HFFc6 (cell line): ENCODE data around the gene SPEN. TPM values are rescaled to one million over a fixed set of nuclear protein-coding genes. Genes with fewer than 3 reads are reported as not detected.

Experiments used
- DNase-seq: peaks from one replicate; pipeline ENCODE4 v3.0.0-alpha.2; 2018
- H3K27ac Mint-ChIP-seq: 2 replicates; pipeline ENCODE4 v1.8.0; 2020; ENCODE audit warnings: mild to moderate bottlenecking, mixed read lengths
- H3K27me3 Mint-ChIP-seq: 2 replicates; pipeline ENCODE4 v1.8.0; 2021; ENCODE audit warnings: mild to moderate bottlenecking, moderate library complexity, mixed read lengths; ENCODE audit not compliant: insufficient read depth
- H3K36me3 Mint-ChIP-seq: 2 replicates; pipeline ENCODE4 v1.8.0; 2021; ENCODE audit warnings: low read depth, mixed read lengths
- H3K4me1 Mint-ChIP-seq: 2 replicates; pipeline ENCODE4 v1.8.0; 2020; ENCODE audit warnings: low read depth, mixed read lengths
- H3K4me3 Mint-ChIP-seq: 2 replicates; pipeline ENCODE4 v1.8.0; 2020; ENCODE audit warnings: mild to moderate bottlenecking, moderate library complexity, mixed read lengths
- H3K9me3 Mint-ChIP-seq: 2 replicates; pipeline ENCODE4 v1.8.0; 2020; ENCODE audit warnings: mild to moderate bottlenecking, mixed read lengths
- total RNA-seq, 6 experiments: library from RNA; stranded (reverse); fragmentation: NEBNext Ultra II Directional; extraction: Animal tissue kit (Norgen Biotek cat#: 25700); gene quantifications; 2 replicates in 1 of 6; 3 replicates in 5 of 6; pipeline ENCODE4 v1.2.3, GENCODE V29; 2021
- TF ChIP-seq, protein P1 (sequence below): fragments of 200-600 bp; sonication (generic); IDR thresholded peaks from 2 replicates; pipeline ENCODE4 v1.5.0; 2021; ENCODE audit warnings: antibody characterized with exemption, mild to moderate bottlenecking

SPEN gene
- total RNA-seq, 6 experiments from 2014 or later: 25.7 to 30.2 (median 27.6) TPM

DNA sequence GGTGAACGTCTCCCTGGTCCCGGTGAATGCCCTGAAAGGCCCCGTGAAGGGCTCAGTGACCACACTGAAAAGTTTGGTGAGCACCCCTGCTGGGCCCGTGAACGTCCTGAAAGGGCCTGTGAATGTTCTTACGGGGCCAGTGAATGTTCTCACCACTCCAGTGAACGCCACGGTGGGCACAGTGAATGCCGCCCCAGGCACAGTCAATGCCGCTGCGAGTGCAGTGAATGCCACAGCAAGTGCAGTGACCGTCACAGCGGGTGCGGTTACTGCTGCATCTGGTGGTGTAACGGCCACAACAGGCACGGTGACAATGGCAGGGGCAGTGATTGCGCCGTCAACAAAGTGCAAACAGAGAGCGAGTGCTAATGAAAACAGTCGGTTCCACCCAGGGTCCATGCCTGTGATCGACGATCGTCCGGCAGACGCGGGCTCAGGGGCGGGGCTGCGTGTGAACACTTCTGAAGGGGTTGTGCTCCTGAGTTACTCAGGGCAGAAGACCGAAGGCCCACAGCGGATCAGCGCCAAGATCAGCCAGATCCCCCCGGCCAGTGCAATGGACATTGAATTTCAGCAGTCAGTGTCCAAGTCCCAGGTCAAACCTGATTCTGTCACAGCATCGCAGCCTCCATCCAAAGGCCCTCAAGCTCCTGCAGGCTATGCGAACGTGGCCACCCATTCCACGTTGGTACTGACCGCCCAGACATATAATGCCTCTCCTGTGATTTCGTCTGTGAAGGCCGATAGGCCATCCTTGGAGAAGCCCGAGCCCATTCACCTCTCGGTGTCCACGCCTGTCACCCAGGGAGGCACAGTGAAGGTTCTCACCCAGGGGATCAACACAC is 86.9 kb downstream of the SPEN start:
- no peak overlapping the region for H3K27ac Mint-ChIP-seq
- no peak for DNase-seq
- TF ChIP-seq, protein P1, sequence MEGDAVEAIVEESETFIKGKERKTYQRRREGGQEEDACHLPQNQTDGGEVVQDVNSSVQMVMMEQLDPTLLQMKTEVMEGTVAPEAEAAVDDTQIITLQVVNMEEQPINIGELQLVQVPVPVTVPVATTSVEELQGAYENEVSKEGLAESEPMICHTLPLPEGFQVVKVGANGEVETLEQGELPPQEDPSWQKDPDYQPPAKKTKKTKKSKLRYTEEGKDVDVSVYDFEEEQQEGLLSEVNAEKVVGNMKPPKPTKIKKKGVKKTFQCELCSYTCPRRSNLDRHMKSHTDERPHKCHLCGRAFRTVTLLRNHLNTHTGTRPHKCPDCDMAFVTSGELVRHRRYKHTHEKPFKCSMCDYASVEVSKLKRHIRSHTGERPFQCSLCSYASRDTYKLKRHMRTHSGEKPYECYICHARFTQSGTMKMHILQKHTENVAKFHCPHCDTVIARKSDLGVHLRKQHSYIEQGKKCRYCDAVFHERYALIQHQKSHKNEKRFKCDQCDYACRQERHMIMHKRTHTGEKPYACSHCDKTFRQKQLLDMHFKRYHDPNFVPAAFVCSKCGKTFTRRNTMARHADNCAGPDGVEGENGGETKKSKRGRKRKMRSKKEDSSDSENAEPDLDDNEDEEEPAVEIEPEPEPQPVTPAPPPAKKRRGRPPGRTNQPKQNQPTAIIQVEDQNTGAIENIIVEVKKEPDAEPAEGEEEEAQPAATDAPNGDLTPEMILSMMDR: no peak
- H3K4me3 Mint-ChIP-seq: no peak overlapping the region
- H3K27me3 Mint-ChIP-seq: peaks cover 16% of the 10 kb centered on the region
- H3K36me3 Mint-ChIP-seq: peaks cover 63% of the 10 kb centered on the region
- peaks cover 20% of the 10 kb centered on the region for H3K4me1 Mint-ChIP-seq
- no peaks in the 10 kb centered on the region for H3K9me3 Mint-ChIP-seq

DNA sequence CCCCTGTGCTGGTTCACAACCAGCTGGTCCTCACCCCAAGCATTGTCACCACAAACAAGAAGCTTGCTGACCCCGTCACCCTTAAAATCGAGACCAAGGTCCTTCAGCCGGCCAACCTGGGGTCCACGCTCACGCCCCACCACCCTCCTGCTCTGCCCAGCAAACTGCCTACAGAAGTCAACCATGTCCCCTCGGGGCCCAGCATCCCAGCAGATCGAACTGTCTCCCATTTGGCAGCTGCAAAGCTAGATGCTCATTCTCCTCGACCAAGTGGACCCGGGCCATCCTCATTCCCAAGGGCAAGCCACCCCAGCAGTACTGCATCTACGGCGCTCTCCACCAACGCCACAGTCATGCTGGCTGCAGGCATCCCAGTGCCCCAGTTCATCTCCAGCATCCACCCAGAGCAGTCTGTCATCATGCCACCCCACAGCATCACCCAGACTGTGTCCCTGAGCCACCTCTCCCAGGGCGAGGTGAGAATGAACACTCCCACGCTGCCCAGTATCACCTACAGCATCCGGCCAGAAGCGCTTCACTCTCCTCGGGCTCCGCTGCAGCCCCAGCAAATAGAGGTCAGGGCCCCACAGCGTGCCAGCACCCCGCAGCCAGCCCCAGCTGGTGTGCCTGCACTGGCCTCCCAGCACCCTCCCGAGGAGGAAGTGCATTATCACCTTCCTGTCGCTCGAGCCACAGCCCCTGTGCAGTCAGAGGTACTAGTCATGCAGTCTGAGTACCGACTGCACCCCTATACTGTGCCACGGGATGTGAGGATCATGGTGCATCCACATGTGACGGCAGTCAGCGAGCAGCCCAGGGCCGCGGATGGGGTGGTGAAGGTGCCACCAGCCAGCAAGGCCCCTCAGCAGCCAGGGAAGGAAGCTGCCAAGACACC is 87.8 kb downstream of the SPEN start:
- Mint-ChIP-seq H3K4me3 (no peak overlapping the region), H3K9me3 (no peaks in the 10 kb centered on the region), H3K4me1 (peaks cover 28% of the 10 kb centered on the region), H3K27ac (peak overlapping the region; percentile 1; the same call in 1 of the 2 replicates), H3K36me3 (peaks cover 62% of the 10 kb centered on the region), H3K27me3 (peaks cover 16% of the 10 kb centered on the region)
- no peak for DNase-seq
- TF ChIP-seq, protein P1: no peak

DNA sequence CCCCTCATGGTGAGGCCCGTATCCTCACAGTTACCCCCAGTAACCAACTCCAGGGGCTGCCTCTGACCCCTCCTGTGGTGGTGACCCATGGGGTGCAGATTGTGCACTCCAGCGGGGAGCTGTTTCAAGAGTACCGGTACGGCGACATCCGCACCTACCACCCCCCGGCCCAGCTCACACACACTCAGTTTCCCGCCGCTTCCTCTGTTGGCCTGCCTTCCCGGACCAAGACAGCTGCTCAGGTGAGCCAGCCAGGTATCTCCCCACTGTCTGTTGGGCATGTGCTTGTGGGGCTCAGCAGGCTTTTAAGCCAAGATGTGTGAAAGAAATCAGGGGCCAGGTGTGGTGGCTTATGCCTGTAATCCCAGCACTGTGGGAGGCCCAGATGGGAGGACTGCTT is 88.5 kb downstream of the SPEN start:
- Mint-ChIP-seq H3K4me1 (peaks cover 32% of the 10 kb centered on the region), H3K9me3 (no peaks in the 10 kb centered on the region), H3K4me3 (no peak overlapping the region), H3K27me3 (peaks cover 16% of the 10 kb centered on the region), H3K27ac (no peak overlapping the region), H3K36me3 (peaks cover 57% of the 10 kb centered on the region)
- DNase-seq: no peak
- TF ChIP-seq, protein P1: no peak

DNA sequence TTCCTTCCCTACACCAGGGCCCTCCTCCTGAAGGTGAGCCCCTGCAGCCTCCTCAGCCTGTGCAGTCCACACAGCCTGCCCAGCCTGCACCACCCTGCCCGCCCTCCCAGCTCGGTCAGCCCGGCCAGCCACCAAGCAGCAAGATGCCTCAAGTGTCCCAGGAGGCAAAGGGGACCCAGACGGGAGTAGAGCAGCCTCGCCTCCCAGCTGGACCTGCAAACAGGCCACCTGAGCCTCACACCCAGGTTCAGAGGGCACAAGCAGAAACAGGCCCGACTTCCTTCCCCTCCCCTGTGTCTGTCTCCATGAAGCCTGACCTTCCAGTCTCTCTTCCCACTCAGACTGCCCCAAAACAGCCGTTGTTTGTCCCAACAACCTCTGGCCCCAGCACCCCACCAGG is 89.6 kb downstream of the SPEN start:
- Mint-ChIP-seq H3K4me1 (peaks cover 32% of the 10 kb centered on the region), H3K27ac (peak overlapping the region; percentile 87), H3K4me3 (no peak overlapping the region), H3K27me3 (peaks cover 16% of the 10 kb centered on the region), H3K36me3 (peaks cover 47% of the 10 kb centered on the region), H3K9me3 (no peaks in the 10 kb centered on the region)
- TF ChIP-seq, protein P1: no peak
- DNase-seq: no peak

DNA sequence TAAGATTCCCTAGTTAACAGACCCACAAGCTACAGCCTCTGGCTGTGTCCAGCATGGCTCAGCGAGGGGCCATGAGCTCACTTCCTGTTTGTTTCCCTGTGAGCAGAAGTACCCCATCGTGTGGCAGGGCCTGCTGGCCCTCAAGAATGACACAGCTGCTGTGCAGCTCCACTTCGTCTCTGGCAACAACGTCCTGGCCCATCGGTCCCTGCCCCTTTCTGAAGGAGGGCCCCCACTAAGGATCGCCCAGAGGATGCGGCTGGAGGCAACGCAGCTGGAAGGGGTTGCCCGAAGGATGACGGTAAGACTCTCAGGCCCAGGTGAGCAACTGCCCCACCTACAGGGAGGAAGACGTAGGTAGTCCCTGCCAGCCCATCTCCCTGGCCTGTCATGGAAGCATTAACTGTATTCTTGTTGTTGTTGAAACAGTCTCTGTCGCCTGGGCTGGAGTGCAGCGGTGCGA is 90.2 kb downstream of the SPEN start:
- H3K9me3 Mint-ChIP-seq: no peaks in the 10 kb centered on the region
- no peak overlapping the region; the same call in 1 of the 2 replicates for H3K4me3 Mint-ChIP-seq
- H3K27me3 Mint-ChIP-seq: peaks cover 16% of the 10 kb centered on the region
- H3K27ac Mint-ChIP-seq: peak overlapping the region; percentile 87
- TF ChIP-seq, protein P1: peak; percentile 42; the same call in 1 of the 2 replicates
- H3K36me3 Mint-ChIP-seq: peaks cover 41% of the 10 kb centered on the region
- H3K4me1 Mint-ChIP-seq: peaks cover 32% of the 10 kb centered on the region
- peak; percentile 25 for DNase-seq
